GM21619 (cell line): ENCODE data around the gene GTF2F2.
"Not testable (repeated sequence)": the region's sequence is repeated elsewhere in the genome, so short reads cannot be mapped to it uniquely, and the experiment has no call there.

Experiments used
- ATAC-seq: cut with Tn5 transposase; IDR thresholded peaks from one replicate; pipeline ENCODE4 v1.9.1; 2021; ENCODE audit not compliant: unreplicated experiment

Gene GTF2F2

GRCh38 chr13:45244736-45245135 is 124.4 kb downstream of the GTF2F2 start:
- not testable (repeated sequence) for ATAC-seq

GRCh38 chr13:45249662-45250061 is 129.4 kb downstream of the GTF2F2 start:
- ATAC-seq, result no peak

- no peak for ATAC-seq
Observed at GRCh38 chr13:45254396-45254795, 134.1 kb downstream of the GTF2F2 start.

GRCh38 chr13:45255247-45255987 is 135.1 kb downstream of the GTF2F2 start:
- ATAC-seq, result no peak

GRCh38 chr13:45256254-45256653 is 135.9 kb downstream of the GTF2F2 start:
- ATAC-seq, result no peak

GRCh38 chr13:45257638-45258333 is 137.5 kb downstream of the GTF2F2 start:
- no peak for ATAC-seq

- no peak for ATAC-seq
Observed at GRCh38 chr13:45258334-45258675, 138.0 kb downstream of the GTF2F2 start.

GRCh38 chr13:45267215-45267614 is 146.9 kb downstream of the GTF2F2 start:
- no peak for ATAC-seq

- no peak for ATAC-seq
Observed at GRCh38 chr13:45269204-45269603, 148.9 kb downstream of the GTF2F2 start.

- no peak for ATAC-seq
Observed at GRCh38 chr13:45276913-45277312, 156.6 kb downstream of the GTF2F2 start.

- ATAC-seq, result no peak
Observed at GRCh38 chr13:45278096-45278645, 157.9 kb downstream of the GTF2F2 start.

GRCh38 chr13:45280011-45280410 is 159.7 kb downstream of the GTF2F2 start:
- no peak for ATAC-seq

- ATAC-seq, result peak; percentile 85
Observed at GRCh38 chr13:45280751-45281634, 160.7 kb downstream of the GTF2F2 start.

GRCh38 chr13:45282994-45283393 is 162.7 kb downstream of the GTF2F2 start:
- ATAC-seq, result no peak

- ATAC-seq, result no peak
Observed at GRCh38 chr13:45289936-45290563, 169.7 kb downstream of the GTF2F2 start.

- ATAC-seq, result no peak
Observed at GRCh38 chr13:45292176-45292575, 171.9 kb downstream of the GTF2F2 start.

GRCh38 chr13:45295536-45295935 is 175.2 kb downstream of the GTF2F2 start:
- ATAC-seq, result no peak

- ATAC-seq, result no peak
Observed at GRCh38 chr13:45296259-45296658, 175.9 kb downstream of the GTF2F2 start.

- ATAC-seq, result no peak
Observed at GRCh38 chr13:45297456-45298205, 177.3 kb downstream of the GTF2F2 start.

GRCh38 chr13:45298206-45298505 is 177.8 kb downstream of the GTF2F2 start:
- no peak for ATAC-seq
